Vagina (tissue), 2 donors: Measurements from ENCODE around the gene PIR. TPM values are rescaled to one million over a fixed set of nuclear protein-coding genes. Genes with fewer than 3 reads are reported as not detected.

Experiments used
- DNase-seq, 2 donors: peaks; one replicate each; pipeline ENCODE4 v3.0.0-alpha.2; 2017; ENCODE audit errors: extremely low spot score in 2 of 2
- H3K27ac ChIP-seq: fragments of 200-600 bp; sonication (generic); one replicate; pipeline ENCODE4 v1.5.1; 2019
- H3K27me3 ChIP-seq: fragments of 200-600 bp; sonication (generic); one replicate; pipeline ENCODE4 v1.5.1; 2019
- H3K36me3 ChIP-seq, 2 donors: fragments of 200-600 bp; sonication (generic); one replicate each; pipeline ENCODE4 v1.5.1; 2017 to 2019
- H3K4me1 ChIP-seq: fragments of 200-600 bp; sonication (generic); one replicate; pipeline ENCODE4 v1.5.1; 2019
- H3K4me3 ChIP-seq, 2 donors: fragments of 200-600 bp; sonication (generic); 1 replicate in 1 of 2; 2 replicates in 1 of 2; pipeline ENCODE4 v1.5.1; 2016 to 2019
- H3K9me3 ChIP-seq: fragments of 200-600 bp; sonication (generic); one replicate; pipeline ENCODE4 v1.5.1; 2019
- POLR2A ChIP-seq, 2 donors: fragments of 450-650 bp; IDR thresholded peaks; one replicate each; pipeline ENCODE4 v1.6.1; 2017; ENCODE audit warnings: antibody characterized with exemption in 2 of 2, mild to moderate bottlenecking in 2 of 2, moderate library complexity in 2 of 2
- POLR2AphosphoS5 ChIP-seq, 2 donors: sonication (generic); formaldehyde crosslinking; IDR thresholded peaks; one replicate each; pipeline ENCODE4 v1.9.0; 2017; ENCODE audit warnings: antibody characterized with exemption in 2 of 2, mild to moderate bottlenecking in 2 of 2, low read depth in 1 of 2; ENCODE audit not compliant: insufficient read depth in 1 of 2
- intact Hi-C: fragments of 100-400 bp; cut with DNase I; formaldehyde crosslinking; loops from one replicate; pipeline ENCODE4 v1.15.1; 2023
- total RNA-seq: library from RNA; depleted of rRNA; stranded (reverse); fragments of >200 nt; gene quantifications from one replicate; pipeline ENCODE4 v1.2.3, GENCODE V29; 2016
- TF ChIP-seq, protein P1 (sequence below), 3 experiments: fragments of 450-650 bp in 2 of 3; fragments of 200-600 bp in 1 of 3; sonication (generic) in 1 of 3; IDR thresholded peaks; one replicate each; pipeline ENCODE4 v1.5.1; 2017 to 2019; ENCODE audit warnings: antibody characterized with exemption in 3 of 3, mild to moderate bottlenecking in 2 of 3, moderate library complexity in 2 of 3

The PIR gene
- total RNA-seq, 1 donor from 2014 or later: 24.1 TPM

DNA sequence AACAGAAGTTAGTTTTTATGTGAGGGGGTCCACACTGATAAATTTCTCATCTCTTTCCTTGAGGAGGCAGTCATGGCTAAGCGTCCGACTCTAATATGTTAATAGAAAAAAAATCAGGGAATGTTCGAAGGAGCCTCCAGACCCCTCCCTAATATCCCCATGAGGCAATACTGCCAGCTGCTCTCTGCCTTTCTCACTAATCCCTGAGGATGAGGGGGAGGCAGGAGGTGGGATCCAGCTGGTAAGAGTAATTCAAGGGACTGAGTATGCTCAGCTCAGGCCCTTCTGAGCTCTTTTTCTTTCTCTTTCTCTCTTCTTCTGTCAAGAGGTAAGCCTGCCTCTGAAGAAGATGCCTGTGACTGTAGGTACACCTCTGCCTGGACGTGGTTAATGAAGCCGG is 51.7 kb downstream of the PIR start:
- Histone ChIP-seq H3K36me3 (no peaks in the 10 kb centered on the region), H3K4me1 (no peaks in the 10 kb centered on the region), H3K27ac (no peak overlapping the region), H3K27me3 (no peaks in the 10 kb centered on the region), H3K4me3 (no peak overlapping the region), H3K9me3 (no peaks in the 10 kb centered on the region)
- intact Hi-C loops: no loop called here
- DNase-seq: no peak
- TF ChIP-seq POLR2AphosphoS5 (IDR thresholded peaks at IDR 0.05; ENCODE audit: insufficient read depth in 1 of 2, low read depth in 1 of 2): no peak
- no peak for TF ChIP-seq POLR2A (IDR thresholded peaks at IDR 0.05)
- TF ChIP-seq, protein P1, sequence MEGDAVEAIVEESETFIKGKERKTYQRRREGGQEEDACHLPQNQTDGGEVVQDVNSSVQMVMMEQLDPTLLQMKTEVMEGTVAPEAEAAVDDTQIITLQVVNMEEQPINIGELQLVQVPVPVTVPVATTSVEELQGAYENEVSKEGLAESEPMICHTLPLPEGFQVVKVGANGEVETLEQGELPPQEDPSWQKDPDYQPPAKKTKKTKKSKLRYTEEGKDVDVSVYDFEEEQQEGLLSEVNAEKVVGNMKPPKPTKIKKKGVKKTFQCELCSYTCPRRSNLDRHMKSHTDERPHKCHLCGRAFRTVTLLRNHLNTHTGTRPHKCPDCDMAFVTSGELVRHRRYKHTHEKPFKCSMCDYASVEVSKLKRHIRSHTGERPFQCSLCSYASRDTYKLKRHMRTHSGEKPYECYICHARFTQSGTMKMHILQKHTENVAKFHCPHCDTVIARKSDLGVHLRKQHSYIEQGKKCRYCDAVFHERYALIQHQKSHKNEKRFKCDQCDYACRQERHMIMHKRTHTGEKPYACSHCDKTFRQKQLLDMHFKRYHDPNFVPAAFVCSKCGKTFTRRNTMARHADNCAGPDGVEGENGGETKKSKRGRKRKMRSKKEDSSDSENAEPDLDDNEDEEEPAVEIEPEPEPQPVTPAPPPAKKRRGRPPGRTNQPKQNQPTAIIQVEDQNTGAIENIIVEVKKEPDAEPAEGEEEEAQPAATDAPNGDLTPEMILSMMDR (IDR thresholded peaks at IDR 0.05): no peak

- intact Hi-C loops: no loop called here
- no peak for DNase-seq
- Histone ChIP-seq H3K27ac (no peak overlapping the region), H3K36me3 (no peaks in the 10 kb centered on the region), H3K4me1 (no peaks in the 10 kb centered on the region), H3K27me3 (no peaks in the 10 kb centered on the region), H3K4me3 (no peak overlapping the region), H3K9me3 (no peaks in the 10 kb centered on the region)
- TF ChIP-seq POLR2A (IDR thresholded peaks at IDR 0.05) (no peak), POLR2AphosphoS5 (IDR thresholded peaks at IDR 0.05; ENCODE audit: insufficient read depth in 1 of 2, low read depth in 1 of 2) (no peak)
- TF ChIP-seq, protein P1 (IDR thresholded peaks at IDR 0.05): no peak
These were observed 54.8 kb downstream of the PIR start for GRCh38 chrX:15438332-15438731.

- intact Hi-C loops: no loop called here
These were observed 55.4 kb downstream of the PIR start for GRCh38 chrX:15437724-15438123.

DNA sequence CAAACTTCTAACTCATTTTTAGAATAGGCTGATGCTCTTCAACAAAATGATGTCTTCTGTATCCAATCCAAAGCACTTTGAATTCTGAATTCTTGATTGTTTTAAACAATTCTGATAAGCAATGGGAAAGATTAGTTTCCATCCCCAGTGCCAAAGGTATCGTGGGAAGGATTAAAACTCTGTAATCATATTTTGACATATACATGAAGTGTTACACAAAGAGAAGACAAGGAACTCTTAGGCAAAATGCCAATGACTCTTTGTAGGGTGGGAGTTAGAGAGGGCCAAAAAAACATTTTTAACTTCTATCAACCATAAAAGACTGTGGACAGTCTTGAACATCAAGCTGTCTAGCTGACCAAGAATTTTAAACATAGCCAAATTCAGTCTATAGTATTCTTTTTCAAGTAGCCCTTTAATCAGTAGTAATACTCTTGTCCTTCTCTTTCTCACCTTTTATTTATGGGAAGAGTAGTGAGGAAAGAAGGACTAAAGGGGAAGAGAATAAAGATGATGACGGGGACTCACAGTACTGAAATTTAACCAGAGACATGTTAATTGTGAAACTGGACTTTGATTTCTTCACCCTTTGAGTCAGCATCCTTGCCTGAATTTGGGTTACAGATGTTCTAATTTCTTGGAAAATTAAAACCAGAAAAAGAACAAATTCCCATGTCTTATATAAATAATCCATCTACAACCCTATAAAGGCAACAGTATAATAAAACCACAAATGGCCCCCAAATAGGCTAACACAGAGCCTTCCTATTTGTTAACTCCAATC is 57.1 kb downstream of the PIR start:
- TF ChIP-seq POLR2A (IDR thresholded peaks at IDR 0.05): no peak
- TF ChIP-seq POLR2AphosphoS5 (IDR thresholded peaks at IDR 0.05; ENCODE audit: insufficient read depth in 1 of 2, low read depth in 1 of 2): no peak
- TF ChIP-seq, protein P1 (IDR thresholded peaks at IDR 0.05): no peak
- H3K27me3 ChIP-seq: no peaks in the 10 kb centered on the region
- H3K4me3 ChIP-seq: no peak overlapping the region
- no peak overlapping the region for H3K27ac ChIP-seq
- no peak for DNase-seq
- H3K9me3 ChIP-seq: no peaks in the 10 kb centered on the region
- intact Hi-C loops: no loop called here
- no peaks in the 10 kb centered on the region for H3K36me3 ChIP-seq
- H3K4me1 ChIP-seq: no peaks in the 10 kb centered on the region

More at GRCh38 chrX:15437724-15438123, 55.4 kb downstream of the PIR start:
- no peak for DNase-seq
- no peak for TF ChIP-seq POLR2A (IDR thresholded peaks at IDR 0.05)
- no peak for TF ChIP-seq POLR2AphosphoS5 (IDR thresholded peaks at IDR 0.05; ENCODE audit: insufficient read depth in 1 of 2, low read depth in 1 of 2)
- TF ChIP-seq, protein P1 (IDR thresholded peaks at IDR 0.05): no peak
- no peaks in the 10 kb centered on the region for H3K36me3 ChIP-seq
- no peaks in the 10 kb centered on the region for H3K27me3 ChIP-seq
- H3K9me3 ChIP-seq: no peaks in the 10 kb centered on the region
- no peak overlapping the region for H3K4me3 ChIP-seq
- no peaks in the 10 kb centered on the region for H3K4me1 ChIP-seq
- H3K27ac ChIP-seq: no peak overlapping the region

- no peak overlapping the region for H3K4me3 ChIP-seq
- no peaks in the 10 kb centered on the region for H3K9me3 ChIP-seq
- H3K27ac ChIP-seq: no peak overlapping the region
- no peaks in the 10 kb centered on the region for H3K4me1 ChIP-seq
- no peaks in the 10 kb centered on the region for H3K27me3 ChIP-seq
- intact Hi-C loops: no loop called here
- TF ChIP-seq POLR2A (IDR thresholded peaks at IDR 0.05) (no peak), POLR2AphosphoS5 (IDR thresholded peaks at IDR 0.05; ENCODE audit: insufficient read depth in 1 of 2, low read depth in 1 of 2) (no peak)
- TF ChIP-seq, protein P1 (IDR thresholded peaks at IDR 0.05): no peak
- DNase-seq: no peak
- H3K36me3 ChIP-seq: no peaks in the 10 kb centered on the region
These were observed 58.9 kb downstream of the PIR start for GRCh38 chrX:15434205-15434604.
